IMR-90 (cell line): Measurements from ENCODE around the gene MAPK10. TPM values are rescaled to one million over a fixed set of nuclear protein-coding genes. Genes with fewer than 3 reads are reported as not detected.

Experiments used
- ATAC-seq: fragments of 200-7000 bp; cut with Tn5 transposase; 2 replicates; pipeline ENCODE4 v1.9.1; 2020; ENCODE audit warnings: low read depth, mild to moderate bottlenecking, moderate library complexity
- BruUV-seq: library from RNA; stranded (reverse); fragments of 400-500 nt; replicated peaks from 2 replicates; lab custom pipeline; 2021; lab: Mats Ljungman, UMichigan
- CTCF ChIA-PET: fragments of 300-600 bp; formaldehyde crosslinking; extraction: SDS; loops from one replicate; lab custom pipeline; 2021; ENCODE audit warnings: antibody characterized with exemption; lab: Yijun Ruan, JAX
- POLR2A ChIA-PET: fragments of 300-600 bp; sonication (Branson Sonifier 250); formaldehyde crosslinking; loops from one replicate; lab custom pipeline; 2022; ENCODE audit warnings: antibody characterized with exemption; ENCODE audit not compliant: unreplicated experiment; lab: Charles Lee
- DNase-seq: peaks from one replicate; pipeline ENCODE4 v3.0.0; 2013
- H2AFZ ChIP-seq: replicated peaks from 2 replicates; pipeline ENCODE3; 2013; ENCODE audit warnings: low read length, mild to moderate bottlenecking; ENCODE audit not compliant: poor library complexity
- H2AK5ac ChIP-seq: 2 replicates; pipeline ENCODE4 v1.6.1; 2013; ENCODE audit warnings: low read depth, low read length, inconsistent platforms
- H2AK9ac ChIP-seq: replicated peaks from 2 replicates; pipeline ENCODE3; 2013; ENCODE audit warnings: mild to moderate bottlenecking, low read depth, low read length, moderate library complexity; ENCODE audit not compliant: poor library complexity
- H2BK120ac ChIP-seq: 2 replicates; pipeline ENCODE4 v1.6.1; 2013; ENCODE audit warnings: low read depth, low read length, inconsistent platforms
- H2BK15ac ChIP-seq: 3 replicates; pipeline ENCODE4 v1.6.1; 2013; ENCODE audit warnings: low read depth, low read length, inconsistent platforms
- H2BK20ac ChIP-seq: 2 replicates; pipeline ENCODE4 v1.6.1; 2013; ENCODE audit warnings: low read depth, mild to moderate bottlenecking, inconsistent platforms, low read length, moderate library complexity
- H2BK5ac ChIP-seq: 2 replicates; pipeline ENCODE4 v1.6.1; 2013; ENCODE audit warnings: mild to moderate bottlenecking, low read depth, low read length, inconsistent platforms; ENCODE audit not compliant: poor library complexity, severe bottlenecking
- H3K14ac ChIP-seq: replicated peaks from 2 replicates; pipeline ENCODE4 v1.6.1; 2013; ENCODE audit warnings: low read depth, low read length, inconsistent platforms
- H3K18ac ChIP-seq: 2 replicates; pipeline ENCODE4 v1.6.1; 2013; ENCODE audit warnings: low read depth, low read length, control low read depth
- H3K23ac ChIP-seq: 2 replicates; pipeline ENCODE4 v1.6.1; 2013; ENCODE audit warnings: low read depth, low read length, inconsistent platforms
- H3K27ac ChIP-seq: 2 replicates; pipeline ENCODE4 v1.5.1; 2013; ENCODE audit warnings: mild to moderate bottlenecking, control low read depth, low read length; ENCODE audit not compliant: insufficient read depth
- H3K27me3 ChIP-seq: 2 replicates; pipeline ENCODE4 v1.6.1; 2013; ENCODE audit warnings: low read length; ENCODE audit not compliant: control insufficient read depth, insufficient read depth
- H3K36me3 ChIP-seq: 2 replicates; pipeline ENCODE4 v1.6.1; 2013; ENCODE audit warnings: low read length, mixed read lengths; ENCODE audit not compliant: control insufficient read depth, insufficient read depth
- H3K4ac ChIP-seq: 2 replicates; pipeline ENCODE4 v1.6.1; 2013; ENCODE audit warnings: low read depth, low read length, inconsistent platforms
- H3K4me1 ChIP-seq: 2 replicates; pipeline ENCODE4 v1.6.1; 2013; ENCODE audit warnings: low read length, mixed read lengths; ENCODE audit not compliant: control insufficient read depth, insufficient read depth
- H3K4me2 ChIP-seq: 2 replicates; pipeline ENCODE4 v1.6.1; 2013; ENCODE audit warnings: low read depth, mild to moderate bottlenecking, control low read depth, low read length, moderate library complexity
- H3K4me3 ChIP-seq: 2 replicates; pipeline ENCODE4 v1.5.1; 2013; ENCODE audit warnings: low read depth, mild to moderate bottlenecking, control low read depth, low read length, moderate library complexity; ENCODE audit not compliant: insufficient read depth
- H3K56ac ChIP-seq: 2 replicates; pipeline ENCODE4 v1.6.1; 2013; ENCODE audit warnings: low read length, inconsistent platforms; ENCODE audit not compliant: insufficient read depth; ENCODE audit errors: extremely low read depth
- H3K79me1 ChIP-seq, 2 experiments: 2 replicates each; pipeline ENCODE4 v1.6.1; 2013; ENCODE audit warnings: low read length in 2 of 2, inconsistent platforms in 1 of 2, low read depth in 1 of 2
- H3K9ac ChIP-seq: 2 replicates; pipeline ENCODE4 v1.6.1; 2013; ENCODE audit warnings: low read depth, low read length, control low read depth
- H3K9me1 ChIP-seq: 2 replicates; pipeline ENCODE4 v1.6.1; 2013; ENCODE audit warnings: low read length, inconsistent platforms; ENCODE audit not compliant: insufficient read depth
- H3K9me3 ChIP-seq: 2 replicates; pipeline ENCODE4 v1.6.1; 2013; ENCODE audit warnings: low read length; ENCODE audit not compliant: control insufficient read depth, insufficient read depth
- H4K20me1 ChIP-seq: 2 replicates; pipeline ENCODE4 v1.6.1; 2013; ENCODE audit warnings: low read length, inconsistent platforms; ENCODE audit not compliant: insufficient read depth
- H4K5ac ChIP-seq: 2 replicates; pipeline ENCODE4 v1.6.1; 2013; ENCODE audit warnings: mild to moderate bottlenecking, low read depth, low read length, control low read depth
- H4K8ac ChIP-seq, 2 experiments: 2 replicates each; pipeline ENCODE4 v1.6.1; 2013; ENCODE audit warnings: low read depth in 2 of 2, low read length in 2 of 2, control low read depth in 1 of 2, inconsistent platforms in 1 of 2
- H4K91ac ChIP-seq: 2 replicates; pipeline ENCODE4 v1.6.1; 2013; ENCODE audit warnings: low read depth, low read length, inconsistent platforms; ENCODE audit not compliant: insufficient read depth
- CHD1 ChIP-seq: IDR thresholded peaks from 2 replicates; pipeline ENCODE4 v1.6.1; 2012; ENCODE audit warnings: low read depth, low read length, improper control_type of control experiment
- CTCF ChIP-seq: conservative IDR thresholded peaks from 2 replicates; pipeline ENCODE4 v1.5.1; 2012; ENCODE audit warnings: mild to moderate bottlenecking, low read depth, low read length, improper control_type of control experiment
- ELK1 ChIP-seq: fragments of 150-350 bp; IDR thresholded peaks from 2 replicates; pipeline ENCODE4 v1.6.1; 2016; ENCODE audit warnings: low read depth, mild to moderate bottlenecking, low read length, moderate library complexity, borderline replicate concordance
- MAZ ChIP-seq: IDR thresholded peaks from 2 replicates; pipeline ENCODE4 v1.6.1; 2012; ENCODE audit warnings: low read depth, mild to moderate bottlenecking, low read length, improper control_type of control experiment, moderate library complexity, borderline replicate concordance
- MXI1 ChIP-seq: IDR thresholded peaks from 2 replicates; pipeline ENCODE4 v1.6.1; 2012; ENCODE audit warnings: low read depth, mild to moderate bottlenecking, low read length, moderate library complexity, borderline replicate concordance
- POLR2A ChIP-seq: IDR thresholded peaks from 2 replicates; pipeline ENCODE4 v1.6.1; 2012; ENCODE audit warnings: mild to moderate bottlenecking, low read depth, low read length
- RCOR1 ChIP-seq: IDR thresholded peaks from 2 replicates; pipeline ENCODE4 v1.6.1; 2012; ENCODE audit warnings: mild to moderate bottlenecking, low read length, improper control_type of control experiment; ENCODE audit not compliant: insufficient replicate concordance
- SMC3 ChIP-seq: fragments of 150-350 bp; IDR thresholded peaks from 2 replicates; pipeline ENCODE4 v1.6.1; 2016; ENCODE audit warnings: low read depth, mild to moderate bottlenecking, antibody characterized with exemption, low read length, moderate library complexity
- WGBS, 2 experiments: methylation state at CpG; one replicate each; pipeline versions ENCODE4 v1.1.5 to v1.1.7; 2013; ENCODE audit warnings: missing lambda C conversion rate in 2 of 2; ENCODE audit not compliant: insufficient read length in 1 of 2; ENCODE audit errors: extremely low coverage in 2 of 2; 5-methylcytosine and 5-hydroxymethylcytosine counted together
- dilution Hi-C: fragments of 300-500 bp; cut with HindIII; formaldehyde crosslinking; loops from one replicate; pipeline ENCODE4 v1.14.3; 2018; ENCODE audit warnings: low sequenced_read_pairs; ENCODE audit not compliant: unreplicated experiment
- in situ Hi-C: fragments of 300-500 bp; cut with MboI; formaldehyde crosslinking; loops from 3 replicates; pipeline ENCODE4 v1.14.3; 2019; ENCODE audit warnings: low sequenced_read_pairs, inconsistent platforms, mixed read lengths
- intact Hi-C: fragments of 100-400 bp; cut with micrococcal nuclease; formaldehyde crosslinking; loops from 2 replicates; pipeline ENCODE4 v1.10.0; 2022
- polyA plus RNA-seq, 3 experiments: library from polyadenylated mRNA; depleted of rRNA; stranded (reverse); fragments of >200 nt; gene quantifications; 2 replicates each; pipeline ENCODE4 v1.2.3, GENCODE V29; 2012; ENCODE audit warnings: low replicate concordance in 1 of 3
- total RNA-seq: library from RNA; depleted of rRNA; stranded (reverse); fragments of >200 nt; gene quantifications from 2 replicates; pipeline ENCODE4 v1.2.3, GENCODE V29; 2012

MAPK10 gene
- total and polyA plus RNA-seq, 2 of the 4 experiments (the other 2 are of a cell fraction): 2.8 to 6.5 TPM

GRCh38 chr4:86283371-86283770 lies 76.5 kb downstream of the MAPK10 start:
- no peaks in the 10 kb centered on the region for H3K36me3 ChIP-seq
- no peak overlapping the region for H3K9ac ChIP-seq
- H4K5ac ChIP-seq: no peak overlapping the region
- no peak overlapping the region for H4K91ac ChIP-seq
- no CpG with 5 or more reads among the region's 3 CpGs for WGBS, 2 experiments
- H2AFZ ChIP-seq: no peak overlapping the region
- no peaks in the 10 kb centered on the region for H3K4me1 ChIP-seq
- H3K9me1 ChIP-seq: no peaks in the 10 kb centered on the region
- intact Hi-C loops (no loop called here), in situ Hi-C loops (no loop called here), dilution Hi-C loops (no loop called here)
- no peak overlapping the region for H2BK15ac ChIP-seq
- H2BK20ac ChIP-seq: no peak overlapping the region
- H3K27ac ChIP-seq: no peak overlapping the region
- H3K14ac ChIP-seq: no peak overlapping the region
- no peak overlapping the region for H2AK5ac ChIP-seq
- H2AK9ac ChIP-seq: no peak overlapping the region
- ChIA-PET CTCF (no interaction called here), POLR2A (no interaction called here)
- no peaks in the 10 kb centered on the region for H3K79me1 ChIP-seq
- H3K4me3 ChIP-seq: no peak overlapping the region
- no peaks in the 10 kb centered on the region for H3K27me3 ChIP-seq
- no peaks in the 10 kb centered on the region for H4K20me1 ChIP-seq
- H3K9me3 ChIP-seq: no peaks in the 10 kb centered on the region
- DNase-seq: no peak
- H3K56ac ChIP-seq: no peak overlapping the region
- no peak overlapping the region for H3K18ac ChIP-seq
- TF ChIP-seq SMC3 (no peak), CTCF (no peak), MXI1 (no peak), CHD1 (no peak), ELK1 (no peak), RCOR1 (no peak), POLR2A (no peak), MAZ (no peak)
- H4K8ac ChIP-seq: no peak overlapping the region
- H3K23ac ChIP-seq: no peak overlapping the region
- no peak overlapping the region for H2BK120ac ChIP-seq
- H3K4ac ChIP-seq: no peak overlapping the region
- no peak overlapping the region for H3K4me2 ChIP-seq
- ATAC-seq: no peak
- no peak overlapping the region for H2BK5ac ChIP-seq
- no TSS peak for BruUV-seq
